SH-SY5Y (cell line): Measurements from ENCODE around the gene PDE4B.

Experiments
- GATA2 ChIP-seq: IDR thresholded peaks from 2 replicates; pipeline ENCODE4 v1.6.1; 2011; ENCODE audit warnings: mild to moderate bottlenecking, low read depth, low read length
- GATA3 ChIP-seq: IDR thresholded peaks from 2 replicates; pipeline ENCODE4 v1.6.1; 2011; ENCODE audit warnings: low read depth, mild to moderate bottlenecking, low read length, moderate library complexity

DNA sequence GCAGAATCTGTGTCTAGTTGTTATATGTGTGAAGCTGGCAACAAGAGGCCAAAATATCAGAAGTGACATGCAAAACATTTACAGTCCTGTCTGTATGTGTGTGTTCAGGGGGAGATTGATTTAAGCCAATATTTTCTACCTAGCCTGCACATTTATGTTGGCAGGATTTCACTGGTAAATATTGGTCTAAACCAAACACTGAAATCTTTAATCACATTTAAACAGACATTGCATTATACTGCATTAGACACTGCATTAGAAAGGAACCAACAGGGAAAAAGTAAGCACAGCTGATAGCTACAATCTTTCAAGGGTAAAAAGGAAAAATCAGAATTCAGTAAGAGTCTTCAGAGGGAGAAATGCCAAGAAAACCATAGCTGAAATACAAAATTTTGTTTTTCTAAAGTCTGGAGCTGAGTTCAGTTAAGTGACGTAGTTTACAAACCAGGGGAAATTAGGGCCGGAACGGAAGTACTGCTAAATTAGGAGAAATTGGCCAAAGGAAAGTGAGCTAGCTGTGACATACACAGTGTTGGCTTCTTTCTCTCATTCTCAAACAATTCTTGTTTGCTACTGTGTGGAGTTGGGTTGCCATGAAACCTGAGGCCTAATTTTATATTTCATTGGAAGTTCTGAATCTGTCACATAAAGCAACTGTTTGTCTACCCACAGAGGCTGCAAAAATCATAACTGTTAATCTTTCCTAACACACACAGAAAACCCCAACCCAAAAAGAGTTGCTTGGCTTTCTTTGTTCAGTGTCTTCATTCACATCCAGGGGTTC lies 524.0 kb downstream of the PDE4B start:
- no peak for TF ChIP-seq GATA3
- no peak for TF ChIP-seq GATA2
